Endothelial cell of umbilical vein (primary cell): ENCODE results near the gene USB1. TPM values are rescaled to one million over a fixed set of nuclear protein-coding genes. Genes with fewer than 3 reads are reported as not detected.

Source experiments
- BruUV-seq: library from RNA; stranded (reverse); fragments of 400-500 nt; replicated peaks from 2 replicates; lab custom pipeline; 2021; lab: Mats Ljungman, UMichigan
- CTCF ChIA-PET: fragments of 300-600, 350-600 bp; sonication (Branson Sonifier 250); formaldehyde crosslinking; loops from one replicate; lab custom pipeline; 2021; ENCODE audit warnings: antibody characterized with exemption, inconsistent platforms; lab: Charles Lee
- POLR2A ChIA-PET: fragments of 300-600, 350-600 bp; sonication (Branson Sonifier 250); formaldehyde crosslinking; loops from one replicate; lab custom pipeline; 2021; ENCODE audit warnings: antibody characterized with exemption, inconsistent platforms; lab: Charles Lee
- DNase-seq: peaks from one replicate; pipeline ENCODE4 v3.0.0-alpha.2; 2011; ENCODE audit warnings: low read depth, low spot score
- FAIRE-seq: peaks from 2 replicates; lab custom pipeline; 2011; peaks lifted over from hg19 to GRCh38; lab: Jason Lieb, UNC
- H2AFZ ChIP-seq: 2 replicates; pipeline ENCODE4 v1.6.0; 2012; ENCODE audit warnings: low read depth, low read length, control low read depth, inconsistent platforms
- H3K27ac ChIP-seq: 2 replicates; pipeline ENCODE4 v1.5.1; 2011; ENCODE audit warnings: low read depth, mild to moderate bottlenecking, control low read depth, low read length, moderate library complexity; ENCODE audit not compliant: insufficient read depth
- H3K27me3 ChIP-seq, 2 experiments: 2 replicates each; pipeline versions ENCODE4 v1.6.0 to v1.6.1; 2011; ENCODE audit warnings: low read length in 2 of 2, mixed read lengths in 1 of 2; ENCODE audit not compliant: control insufficient read depth in 2 of 2, insufficient read depth in 2 of 2
- H3K36me3 ChIP-seq, 2 experiments: 2 replicates in 1 of 2; 3 replicates in 1 of 2; pipeline ENCODE4 v1.5.1; 2011; ENCODE audit warnings: low read length in 2 of 2, mild to moderate bottlenecking in 1 of 2, moderate library complexity in 1 of 2; ENCODE audit not compliant: control insufficient read depth in 2 of 2, insufficient read depth in 2 of 2; ENCODE audit errors: extremely low read depth in 1 of 2
- H3K4me1 ChIP-seq: 3 replicates; pipeline ENCODE4 v1.5.1; 2011; ENCODE audit warnings: mild to moderate bottlenecking, low read length; ENCODE audit not compliant: control insufficient read depth, insufficient read depth; ENCODE audit errors: extremely low read depth
- H3K4me2 ChIP-seq: 2 replicates; pipeline ENCODE4 v1.6.1; 2011; ENCODE audit warnings: low read length, control low read depth, mixed read lengths; ENCODE audit not compliant: insufficient read depth
- H3K4me3 ChIP-seq, 3 experiments: fragments of 200-600 bp in 1 of 3; sonication (generic), shearing (Covaris generic) in 1 of 3; replicated peaks in 1 of 3; 2 replicates each; pipeline ENCODE4 v1.5.1; 2011 to 2016; ENCODE audit warnings: control low read depth in 3 of 3, low read length in 3 of 3, mild to moderate bottlenecking in 2 of 3, inconsistent platforms in 1 of 3, low read depth in 1 of 3, moderate library complexity in 1 of 3; ENCODE audit not compliant: insufficient read depth in 1 of 3
- H3K79me2 ChIP-seq: 2 replicates; pipeline ENCODE4 v1.6.0; 2012; ENCODE audit warnings: low read length, inconsistent platforms; ENCODE audit not compliant: control insufficient read depth, insufficient read depth
- H3K9ac ChIP-seq: replicated peaks from 2 replicates; pipeline ENCODE3; 2011; ENCODE audit warnings: low read length, control low read depth; ENCODE audit not compliant: insufficient read depth; ENCODE audit errors: extremely low read depth
- H3K9me1 ChIP-seq: replicated peaks from 3 replicates; pipeline ENCODE4 v1.6.0; 2011; ENCODE audit warnings: mild to moderate bottlenecking, low read length; ENCODE audit not compliant: control insufficient read depth, insufficient read depth; ENCODE audit errors: extremely low read depth
- H3K9me3 ChIP-seq: replicated peaks from 2 replicates; pipeline ENCODE4 v1.5.1; 2012; ENCODE audit warnings: low read length, inconsistent platforms; ENCODE audit not compliant: control insufficient read depth, insufficient read depth
- H4K20me1 ChIP-seq: replicated peaks from 2 replicates; pipeline ENCODE3; 2011; ENCODE audit warnings: mild to moderate bottlenecking, low read length; ENCODE audit not compliant: control insufficient read depth, insufficient read depth; ENCODE audit errors: extremely low read depth
- CTCF ChIP-seq, 2 donors: IDR thresholded peaks; 1 replicate in 1 of 2; 2 replicates in 1 of 2; pipeline ENCODE4 v1.5.1; 2011; ENCODE audit warnings: low read length in 2 of 2, mild to moderate bottlenecking in 2 of 2, moderate library complexity in 2 of 2, control low read depth in 1 of 2, inconsistent platforms in 1 of 2, low read depth in 1 of 2; ENCODE audit not compliant: insufficient read depth in 1 of 2; ENCODE audit errors: extremely low read depth in 1 of 2
- EZH2 ChIP-seq: IDR thresholded peaks from 2 replicates; pipeline ENCODE4 v1.6.1; 2012; ENCODE audit warnings: borderline replicate concordance, low read depth, mild to moderate bottlenecking, moderate library complexity, low read length, inconsistent platforms; ENCODE audit not compliant: severe bottlenecking
- FOS ChIP-seq: IDR thresholded peaks from 2 replicates; pipeline ENCODE4 v1.6.1; 2011; ENCODE audit warnings: mild to moderate bottlenecking, low read length, moderate library complexity, borderline replicate concordance; ENCODE audit not compliant: insufficient read depth
- GATA2 ChIP-seq: IDR thresholded peaks from 2 replicates; pipeline ENCODE4 v1.7.0; 2011; ENCODE audit warnings: low read depth, mild to moderate bottlenecking, moderate library complexity, mixed read lengths, low read length; ENCODE audit not compliant: insufficient read length, insufficient read depth
- JUN ChIP-seq: IDR thresholded peaks from 2 replicates; pipeline ENCODE4 v1.6.1; 2011; ENCODE audit warnings: borderline replicate concordance, low read depth; ENCODE audit not compliant: insufficient read length, insufficient read depth
- MYC ChIP-seq: IDR thresholded peaks from one replicate; pipeline ENCODE4 v1.6.1; 2011; ENCODE audit warnings: mild to moderate bottlenecking, low read depth, low read length
- POLR2A ChIP-seq: IDR thresholded peaks from 2 replicates; pipeline ENCODE4 v1.6.1; 2012; ENCODE audit warnings: low read depth, mild to moderate bottlenecking, control low read depth, low read length
- POLR2AphosphoS5 ChIP-seq: IDR thresholded peaks from 2 replicates; pipeline ENCODE4 v1.6.1; 2012; ENCODE audit warnings: low read depth, mild to moderate bottlenecking, control low read depth, low read length, moderate library complexity; ENCODE audit not compliant: insufficient read depth
- dilution Hi-C: fragments of 300-500 bp; cut with MboI; formaldehyde crosslinking; loops from one replicate; pipeline ENCODE4 v1.15.0; 2019; ENCODE audit warnings: low sequenced_read_pairs; ENCODE audit not compliant: extremely low pct_ligation_motif_present
- intact Hi-C: fragments of 100-400 bp; cut with micrococcal nuclease; formaldehyde crosslinking; loops from one replicate; pipeline ENCODE4 v1.10.0; 2022
- polyA plus RNA-seq, 4 experiments: library from polyadenylated mRNA; depleted of rRNA in 3 of 4; stranded (reverse) in 3 of 4; unstranded in 1 of 4; fragments of >200 nt; gene quantifications; 2 replicates each; pipeline versions ENCODE4 v1.2.1 to v1.2.3, GENCODE V29; 2011 to 2012; ENCODE audit warnings: missing spikeins in 1 of 4
- total RNA-seq: library from RNA; stranded (reverse); gene quantifications from 2 replicates; pipeline ENCODE4 v1.2.3, GENCODE V29; 2021
- TF ChIP-seq, protein P1 (sequence below): IDR thresholded peaks from 2 replicates; pipeline ENCODE4 v1.6.1; 2011; ENCODE audit not compliant: insufficient read depth, insufficient read length

USB1 gene
- total and polyA plus RNA-seq, 2 donors (not counting 3 experiments of a cell fraction or from before 2014, with no cell fraction given): 64.6 to 83.8 TPM

DNA sequence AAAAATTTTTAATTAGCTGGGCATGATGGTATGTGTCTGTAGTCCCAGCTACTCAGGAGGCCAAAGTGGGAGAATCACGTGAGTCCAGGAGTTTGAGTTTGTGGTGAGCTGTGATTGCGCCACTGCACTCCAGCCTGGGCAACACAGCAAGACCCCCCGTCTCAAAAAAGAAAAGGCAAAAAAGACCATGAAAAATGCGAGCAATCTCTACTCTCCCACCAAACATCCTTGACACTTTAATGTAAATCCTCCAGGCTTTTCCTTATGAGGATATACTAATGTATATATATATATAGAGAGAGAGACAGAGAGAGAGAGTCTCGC lies 52.4 kb downstream of the USB1 start:
- H3K27ac ChIP-seq: no peak overlapping the region
- DNase-seq: no peak
- peaks cover 0 to 9% of the 10 kb centered on the region in 2 experiments for H3K27me3 ChIP-seq
- no peaks in the 10 kb centered on the region for H3K4me1 ChIP-seq
- H3K9ac ChIP-seq: no peak overlapping the region
- POLR2A ChIA-PET: no interaction called here
- BruUV-seq: no TSS peak
- H3K79me2 ChIP-seq: no peaks in the 10 kb centered on the region
- H3K4me2 ChIP-seq: no peak overlapping the region
- TF ChIP-seq MYC: no peak
- no peak for TF ChIP-seq POLR2A
- TF ChIP-seq GATA2: no peak
- TF ChIP-seq POLR2AphosphoS5: no peak
- TF ChIP-seq FOS: no peak
- no peak for TF ChIP-seq CTCF (IDR thresholded peaks at IDR 0.05; ENCODE audit: extremely low read depth in 1 of 2, insufficient read depth in 1 of 2, low read depth in 1 of 2, low read length in 2 of 2)
- TF ChIP-seq, protein P1, sequence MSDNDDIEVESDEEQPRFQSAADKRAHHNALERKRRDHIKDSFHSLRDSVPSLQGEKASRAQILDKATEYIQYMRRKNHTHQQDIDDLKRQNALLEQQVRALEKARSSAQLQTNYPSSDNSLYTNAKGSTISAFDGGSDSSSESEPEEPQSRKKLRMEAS: no peak
- TF ChIP-seq JUN: no peak
- no peak for TF ChIP-seq EZH2
- H3K4me3 ChIP-seq: no peak overlapping the region
- no peaks in the 10 kb centered on the region for H3K36me3 ChIP-seq
- dilution Hi-C loops (no loop called here), intact Hi-C loops (no loop called here)
- FAIRE-seq: no peak
- no peak overlapping the region for H2AFZ ChIP-seq
- H3K9me1 ChIP-seq: no peaks in the 10 kb centered on the region
- H4K20me1 ChIP-seq: no peaks in the 10 kb centered on the region
- CTCF ChIA-PET: no interaction called here
- no peaks in the 10 kb centered on the region for H3K9me3 ChIP-seq
